Superior temporal gyrus (tissue), 1 donor: ENCODE results near the gene PI4KA.
"Not testable (repeated sequence)": the region's sequence is repeated elsewhere in the genome, so short reads cannot be mapped to it uniquely, and the experiment has no call there.

Source experiments
- DNase-seq: peaks from one replicate; pipeline ENCODE4 v3.0.0-alpha.2; 2016; ENCODE audit errors: extremely low spot score

Gene PI4KA

GRCh38 chr22:20858615-20859416 lies at the start of gene PI4KA, which contains the start of gene SNAP29:
Gene PI4KA, minus strand, starts transcription at chr22:20858811. Its CDS starts 86 bp downstream, at chr22:20858725.
Gene SNAP29, plus strand, starts transcription at chr22:20859007. Its CDS starts 104 bp downstream, at chr22:20859111.
- peak; percentile 98 for DNase-seq

GRCh38 chr22:20906387-20906767 lies 47.8 kb upstream of the PI4KA start:
- DNase-seq: no peak

- no peak for DNase-seq
Observed at GRCh38 chr22:20905415-20906386, 47.1 kb upstream of the PI4KA start.

GRCh38 chr22:20904980-20905355 lies 46.4 kb upstream of the PI4KA start:
- no peak for DNase-seq

GRCh38 chr22:20904008-20904979 lies 45.7 kb upstream of the PI4KA start:
- no peak for DNase-seq

GRCh38 chr22:20903093-20903492 lies 44.5 kb upstream of the PI4KA start:
- DNase-seq: no peak

- not testable (repeated sequence) for DNase-seq
Observed at GRCh38 chr22:20901093-20902033, 42.8 kb upstream of the PI4KA start.

- no peak for DNase-seq
Observed at GRCh38 chr22:20899827-20900423, 41.3 kb upstream of the PI4KA start.

GRCh38 chr22:20897737-20898136 lies 39.1 kb upstream of the PI4KA start:
- DNase-seq: not testable (repeated sequence)

GRCh38 chr22:20890975-20891374 lies 32.4 kb upstream of the PI4KA start:
- DNase-seq: no peak

GRCh38 chr22:20889904-20890540 lies 31.4 kb upstream of the PI4KA start:
- DNase-seq: no peak

- DNase-seq: no peak
Observed at GRCh38 chr22:20889025-20889704, 30.6 kb upstream of the PI4KA start.

- DNase-seq: no peak
Observed at GRCh38 chr22:20887375-20887774, 28.8 kb upstream of the PI4KA start.

GRCh38 chr22:20885557-20886323 lies 27.1 kb upstream of the PI4KA start:
- DNase-seq: peak; percentile 80

GRCh38 chr22:20885017-20885556 lies 26.5 kb upstream of the PI4KA start:
- no peak for DNase-seq

- no peak for DNase-seq
Observed at GRCh38 chr22:20884454-20884853, 25.8 kb upstream of the PI4KA start.

GRCh38 chr22:20882855-20883254 lies 24.2 kb upstream of the PI4KA start:
- no peak for DNase-seq
